Measurements from ENCODE around the gene TEKT5. TPM values are rescaled to one million over a fixed set of nuclear protein-coding genes. Genes with fewer than 3 reads are reported as not detected.

TEKT5 gene
- polyA plus RNA-seq, 3 donors, result 0.16 to 0.36 (median 0.26) TPM

- DNase-seq (ENCODE audit: extremely low read depth in 1 of 11, low read depth in 9 of 11, low spot score in 4 of 11), result no peak
Measured at GRCh38 chr16:10618710-10619209, 76.0 kb downstream of the TEKT5 start.

- DNase-seq (ENCODE audit: extremely low read depth in 1 of 11, low read depth in 9 of 11, low spot score in 4 of 11), result no peak
Measured at GRCh38 chr16:10617662-10618420, 76.9 kb downstream of the TEKT5 start.

- peak in 3 of 11 donors; percentile 23 to 41 (median 35) for DNase-seq (ENCODE audit: extremely low read depth in 1 of 11, low read depth in 9 of 11, low spot score in 4 of 11)
Measured at GRCh38 chr16:10616756-10617640, 77.7 kb downstream of the TEKT5 start.

GRCh38 chr16:10616419-10616755, 78.3 kb downstream of the TEKT5 start:
- no peak for DNase-seq (ENCODE audit: extremely low read depth in 1 of 11, low read depth in 9 of 11, low spot score in 4 of 11)

GRCh38 chr16:10614685-10615084, 80.0 kb downstream of the TEKT5 start:
- DNase-seq (ENCODE audit: extremely low read depth in 1 of 11, low read depth in 9 of 11, low spot score in 4 of 11), result no peak

- DNase-seq (ENCODE audit: extremely low read depth in 1 of 11, low read depth in 9 of 11, low spot score in 4 of 11), result no peak
Measured at GRCh38 chr16:10613785-10614485, 80.8 kb downstream of the TEKT5 start.

GRCh38 chr16:10612649-10613179, 82.0 kb downstream of the TEKT5 start:
- DNase-seq (ENCODE audit: extremely low read depth in 1 of 11, low read depth in 9 of 11, low spot score in 4 of 11), result no peak

- no peak for DNase-seq (ENCODE audit: extremely low read depth in 1 of 11, low read depth in 9 of 11, low spot score in 4 of 11)
Measured at GRCh38 chr16:10611825-10612342, 82.8 kb downstream of the TEKT5 start.

GRCh38 chr16:10610499-10611184, 84.1 kb downstream of the TEKT5 start:
- no peak for DNase-seq (ENCODE audit: extremely low read depth in 1 of 11, low read depth in 9 of 11, low spot score in 4 of 11)

- no peak for DNase-seq (ENCODE audit: extremely low read depth in 1 of 11, low read depth in 9 of 11, low spot score in 4 of 11)
Measured at GRCh38 chr16:10609402-10609774, 85.3 kb downstream of the TEKT5 start.

- DNase-seq (ENCODE audit: extremely low read depth in 1 of 11, low read depth in 9 of 11, low spot score in 4 of 11), result no peak
Measured at GRCh38 chr16:10608687-10609401, 85.9 kb downstream of the TEKT5 start.

GRCh38 chr16:10607157-10607556, 87.6 kb downstream of the TEKT5 start:
- DNase-seq (ENCODE audit: extremely low read depth in 1 of 11, low read depth in 9 of 11, low spot score in 4 of 11), result no peak

- no peak for DNase-seq (ENCODE audit: extremely low read depth in 1 of 11, low read depth in 9 of 11, low spot score in 4 of 11)
Measured at GRCh38 chr16:10606607-10607006, 88.1 kb downstream of the TEKT5 start.

GRCh38 chr16:10605636-10606035, 89.1 kb downstream of the TEKT5 start:
- no peak for DNase-seq (ENCODE audit: extremely low read depth in 1 of 11, low read depth in 9 of 11, low spot score in 4 of 11)

- DNase-seq (ENCODE audit: extremely low read depth in 1 of 11, low read depth in 9 of 11, low spot score in 4 of 11), result no peak
Measured at GRCh38 chr16:10601444-10602408, 93.0 kb downstream of the TEKT5 start.

- DNase-seq (ENCODE audit: extremely low read depth in 1 of 11, low read depth in 9 of 11, low spot score in 4 of 11), result no peak
Measured at GRCh38 chr16:10600782-10601443, 93.8 kb downstream of the TEKT5 start.
